CD4-positive, alpha-beta T cell (primary cell): ENCODE data around the gene HPCAL1. TPM values are rescaled to one million over a fixed set of nuclear protein-coding genes. Genes with fewer than 3 reads are reported as not detected.
A peak's percentile ranks its signal among the peaks of the same experiment; 100 is the strongest.

Experiments used
- ATAC-seq: fragments of 200-7000 bp; cut with Tn5 transposase; one replicate; pipeline ENCODE4 v1.10.0; 2022; ENCODE audit warnings: mild to moderate bottlenecking; ENCODE audit not compliant: poor library complexity
- CTCF ChIA-PET: fragments of 350-600 bp; sonication (Branson Sonifier 250); formaldehyde crosslinking; loops from one replicate; lab custom pipeline; 2021; ENCODE audit warnings: antibody characterized with exemption, inconsistent platforms; lab: Charles Lee
- POLR2A ChIA-PET: fragments of 350-600 bp; sonication (Branson Sonifier 250); formaldehyde crosslinking; loops from one replicate; lab custom pipeline; 2021; ENCODE audit warnings: antibody characterized with exemption, inconsistent platforms; lab: Charles Lee
- DNase-seq, 14 experiments: peaks; one replicate each; pipeline ENCODE4 v3.0.0-alpha.2; 2013 to 2020; ENCODE audit warnings: mixed read lengths in 2 of 14
- H3K27ac ChIP-seq, 2 donors: one replicate each; pipeline versions ENCODE4 v1.5.1 to v1.7.0; 2013; ENCODE audit warnings: low read length in 2 of 2, low read depth in 1 of 2, mild to moderate bottlenecking in 1 of 2
- H3K27me3 ChIP-seq, 2 experiments: 1 replicate in 1 of 2; 2 replicates in 1 of 2; pipeline versions ENCODE4 v1.6.1 to v1.7.0; 2013; ENCODE audit warnings: low read length in 2 of 2, control low read depth in 1 of 2, mild to moderate bottlenecking in 1 of 2, moderate library complexity in 1 of 2; ENCODE audit not compliant: insufficient read depth in 2 of 2, control insufficient read depth in 1 of 2
- H3K36me3 ChIP-seq: one replicate; pipeline ENCODE4 v1.6.1; 2013; ENCODE audit warnings: low read length, control low read depth; ENCODE audit not compliant: insufficient read depth
- H3K4me1 ChIP-seq: one replicate; pipeline ENCODE4 v1.6.1; 2013; ENCODE audit warnings: low read length, control low read depth; ENCODE audit not compliant: insufficient read depth
- H3K4me3 ChIP-seq: one replicate; pipeline ENCODE4 v1.5.1; 2013; ENCODE audit warnings: mild to moderate bottlenecking, low read length, moderate library complexity
- H3K9me3 ChIP-seq, 2 experiments: 1 replicate in 1 of 2; 2 replicates in 1 of 2; pipeline versions ENCODE4 v1.6.1 to v1.7.0; 2013; ENCODE audit warnings: low read length in 2 of 2, mild to moderate bottlenecking in 2 of 2, control low read depth in 1 of 2, moderate library complexity in 1 of 2; ENCODE audit not compliant: control insufficient read depth in 1 of 2, insufficient read depth in 1 of 2
- H3K27ac Mint-ChIP-seq: one replicate; pipeline ENCODE4 v1.8.0; 2020; ENCODE audit warnings: mixed read lengths
- H3K27me3 Mint-ChIP-seq: one replicate; pipeline ENCODE4 v1.8.0; 2021; ENCODE audit warnings: mixed read lengths
- H3K36me3 Mint-ChIP-seq: one replicate; pipeline ENCODE4 v1.8.0; 2021; ENCODE audit warnings: low read depth, mixed read lengths
- H3K4me1 Mint-ChIP-seq: one replicate; pipeline ENCODE4 v1.8.0; 2021; ENCODE audit warnings: low read depth, mixed read lengths
- H3K4me3 Mint-ChIP-seq: one replicate; pipeline ENCODE4 v1.8.0; 2020; ENCODE audit warnings: mild to moderate bottlenecking, mixed read lengths
- H3K9me3 Mint-ChIP-seq: one replicate; pipeline ENCODE4 v1.8.0; 2020; ENCODE audit warnings: mixed read lengths
- intact Hi-C, 2 experiments: fragments of 100-400 bp; cut with DNase I in 1 of 2; cut with micrococcal nuclease in 1 of 2; formaldehyde crosslinking; loops; one replicate each; pipeline versions ENCODE4 v1.15.1 to v1.9.0; 2023 to 2025; cut with DNase I, micrococcal nuclease
- total RNA-seq, 174 experiments: library from RNA in 2 of 174; stranded (reverse) in 2 of 174; gene quantifications; one replicate each; pipeline ENCODE4 v1.2.3 and lab custom pipeline; 2021 to 2026
- TF ChIP-seq, protein P1 (sequence below): fragments of 200-600 bp; IDR thresholded peaks from one replicate; pipeline ENCODE4 v1.8.0; 2022; ENCODE audit warnings: antibody characterized with exemption, mild to moderate bottlenecking

The HPCAL1 gene
- total RNA-seq, 2 experiments from 2014 or later = 24.9 to 27.9 TPM

DNA sequence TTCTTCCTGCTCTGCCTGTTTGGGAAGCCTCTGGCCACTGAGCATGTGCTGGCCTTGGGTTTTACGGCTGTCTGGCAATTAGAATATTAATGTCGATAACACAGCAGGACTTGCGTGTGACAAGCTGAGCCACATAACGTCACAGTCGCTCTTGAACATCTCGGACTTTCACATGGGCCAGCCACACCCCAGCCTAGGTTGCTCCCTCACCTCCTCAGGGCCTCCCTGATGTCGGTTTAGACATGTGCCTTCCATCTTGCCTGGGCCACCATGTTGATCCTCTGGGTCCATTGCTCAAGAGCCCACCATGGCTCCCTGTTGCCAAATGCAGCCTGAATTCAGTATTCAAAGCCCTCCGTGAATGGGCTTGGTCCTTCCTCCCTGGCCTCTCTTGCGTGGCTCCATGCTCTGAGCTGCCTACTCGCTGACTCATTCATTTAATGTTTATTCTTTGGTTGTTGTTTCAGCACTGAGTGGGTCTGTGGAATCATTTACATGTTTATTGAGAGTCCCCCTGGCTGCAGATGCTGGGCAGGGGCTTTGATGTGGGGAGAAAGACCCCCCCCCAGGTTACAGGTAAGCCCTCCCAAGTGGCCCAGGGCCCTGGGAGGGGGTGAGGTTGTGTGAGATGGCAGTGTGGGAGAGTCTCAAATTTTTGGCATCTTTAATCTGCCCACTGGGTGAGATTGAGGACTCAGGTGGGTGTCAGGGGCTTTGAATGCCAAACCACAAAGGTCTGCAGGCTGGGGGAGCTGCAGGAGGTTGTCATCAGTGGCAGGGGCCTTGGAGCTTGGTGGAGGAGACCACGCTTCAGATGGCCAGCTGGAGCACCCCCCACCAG is 83.4 kb downstream of the HPCAL1 start:
- ChIA-PET POLR2A (no interaction called here), CTCF (no interaction called here)
- Histone ChIP-seq H3K9me3 (no peaks in the 10 kb centered on the region), H3K36me3 (peaks cover 10% of the 10 kb centered on the region), H3K27ac (no peak overlapping the region), H3K4me1 (peaks cover 91% of the 10 kb centered on the region), H3K27me3 (no peaks in the 10 kb centered on the region), H3K4me3 (no peak overlapping the region)
- ATAC-seq (no peak), DNase-seq (no peak)
- Mint-ChIP-seq H3K4me1 (peaks cover 86% of the 10 kb centered on the region), H3K9me3 (no peaks in the 10 kb centered on the region), H3K4me3 (peak overlapping the region; percentile 55), H3K27ac (peak overlapping the region; percentile 79), H3K36me3 (peaks cover 3% of the 10 kb centered on the region), H3K27me3 (no peaks in the 10 kb centered on the region)
- intact Hi-C loops = loop anchor here in 1 of 2 experiments (5.0 kb wide), 1 partner anchor 54 kb away; no protein-coding TSS in a partner anchor
- TF ChIP-seq, protein P1, sequence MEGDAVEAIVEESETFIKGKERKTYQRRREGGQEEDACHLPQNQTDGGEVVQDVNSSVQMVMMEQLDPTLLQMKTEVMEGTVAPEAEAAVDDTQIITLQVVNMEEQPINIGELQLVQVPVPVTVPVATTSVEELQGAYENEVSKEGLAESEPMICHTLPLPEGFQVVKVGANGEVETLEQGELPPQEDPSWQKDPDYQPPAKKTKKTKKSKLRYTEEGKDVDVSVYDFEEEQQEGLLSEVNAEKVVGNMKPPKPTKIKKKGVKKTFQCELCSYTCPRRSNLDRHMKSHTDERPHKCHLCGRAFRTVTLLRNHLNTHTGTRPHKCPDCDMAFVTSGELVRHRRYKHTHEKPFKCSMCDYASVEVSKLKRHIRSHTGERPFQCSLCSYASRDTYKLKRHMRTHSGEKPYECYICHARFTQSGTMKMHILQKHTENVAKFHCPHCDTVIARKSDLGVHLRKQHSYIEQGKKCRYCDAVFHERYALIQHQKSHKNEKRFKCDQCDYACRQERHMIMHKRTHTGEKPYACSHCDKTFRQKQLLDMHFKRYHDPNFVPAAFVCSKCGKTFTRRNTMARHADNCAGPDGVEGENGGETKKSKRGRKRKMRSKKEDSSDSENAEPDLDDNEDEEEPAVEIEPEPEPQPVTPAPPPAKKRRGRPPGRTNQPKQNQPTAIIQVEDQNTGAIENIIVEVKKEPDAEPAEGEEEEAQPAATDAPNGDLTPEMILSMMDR = no peak

DNA sequence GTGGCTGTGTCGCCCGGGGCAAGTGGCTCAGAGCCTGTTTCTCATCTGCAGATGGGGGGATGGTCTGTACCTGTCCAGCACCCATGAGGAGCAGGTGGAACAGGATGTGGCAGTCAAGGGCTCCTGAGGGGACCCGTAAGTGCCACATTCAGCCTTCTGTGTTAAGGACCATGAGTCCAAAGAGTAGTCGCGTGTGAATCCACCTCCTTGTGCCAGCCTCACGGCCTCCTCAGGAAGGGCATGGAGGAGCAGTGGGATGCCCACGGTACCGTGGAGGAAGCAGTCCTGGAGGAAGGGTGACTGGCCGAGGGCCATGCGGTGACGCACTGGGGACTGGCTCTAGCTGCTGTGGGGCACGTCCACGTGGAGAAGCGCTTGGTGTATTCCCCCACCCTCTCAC is 84.3 kb downstream of the HPCAL1 start:
- Histone ChIP-seq H3K9me3 (no peaks in the 10 kb centered on the region), H3K27ac (no peak overlapping the region), H3K4me1 (peaks cover 83% of the 10 kb centered on the region), H3K4me3 (no peak overlapping the region), H3K36me3 (peaks cover 12% of the 10 kb centered on the region), H3K27me3 (no peaks in the 10 kb centered on the region)
- Mint-ChIP-seq H3K27me3 (no peaks in the 10 kb centered on the region), H3K36me3 (peaks cover 3% of the 10 kb centered on the region), H3K9me3 (no peaks in the 10 kb centered on the region), H3K27ac (peak overlapping the region; percentile 79), H3K4me3 (no peak overlapping the region), H3K4me1 (peaks cover 86% of the 10 kb centered on the region)
- TF ChIP-seq, protein P1 = no peak
- no peak for DNase-seq
- no peak for ATAC-seq
- intact Hi-C loops = loop anchor here in 1 of 2 experiments (5.0 kb wide), 1 partner anchor 55 kb away; no protein-coding TSS in a partner anchor
- POLR2A ChIA-PET = no interaction called here
- CTCF ChIA-PET = no interaction called here

DNA sequence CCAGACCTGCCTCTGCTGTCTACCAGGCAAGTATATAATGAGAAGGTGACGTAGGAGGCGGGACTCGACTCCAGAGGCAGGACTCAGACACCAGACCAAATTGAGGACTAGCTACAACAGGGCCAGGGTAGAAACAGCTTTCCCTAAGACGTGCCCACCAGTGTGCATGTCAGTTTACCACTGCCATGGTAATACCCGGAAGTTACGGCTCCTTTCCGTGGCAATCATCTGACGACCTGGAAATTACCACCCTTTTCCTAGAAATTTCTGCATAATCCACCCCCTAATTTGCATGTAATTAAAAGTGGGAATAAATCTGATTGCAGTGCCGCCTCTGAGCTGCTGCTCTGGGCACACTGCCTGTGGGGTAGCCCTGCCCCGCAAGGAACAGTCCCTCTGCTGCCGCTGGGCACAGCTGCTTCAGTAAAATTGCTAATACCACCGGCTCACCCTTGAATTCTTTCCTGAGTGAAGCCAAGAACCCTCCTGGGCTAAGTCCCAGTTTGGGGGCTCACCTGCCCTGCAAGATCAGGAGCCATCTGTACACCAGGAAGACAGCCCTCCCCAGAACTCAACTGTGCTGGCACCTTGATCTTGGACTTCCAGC is 86.4 kb downstream of the HPCAL1 start:
- H3K27ac Mint-ChIP-seq = peak overlapping the region; percentile 79
- no peak overlapping the region for H3K27ac ChIP-seq

More for the DNA sequence above, 86.4 kb downstream of the HPCAL1 start:
- H3K9me3 ChIP-seq = no peaks in the 10 kb centered on the region
- H3K4me3 ChIP-seq = no peak overlapping the region
- H3K27me3 ChIP-seq = no peaks in the 10 kb centered on the region
- TF ChIP-seq, protein P1 = no peak
- Mint-ChIP-seq H3K27me3 (no peaks in the 10 kb centered on the region), H3K4me1 (peaks cover 80% of the 10 kb centered on the region), H3K4me3 (no peak overlapping the region), H3K36me3 (peaks cover 3% of the 10 kb centered on the region), H3K9me3 (no peaks in the 10 kb centered on the region)
- DNase-seq (no peak), ATAC-seq (no peak)
- peaks cover 14% of the 10 kb centered on the region for H3K36me3 ChIP-seq
- POLR2A ChIA-PET = no interaction called here
- intact Hi-C loops = loop anchor here in 1 of 2 experiments (5.0 kb wide), 1 partner anchor 57 kb away; no protein-coding TSS in a partner anchor
- peaks cover 71% of the 10 kb centered on the region for H3K4me1 ChIP-seq
- CTCF ChIA-PET = no interaction called here
